MM.1S (cell line): Measurements from ENCODE around the gene CXCR5.

Experiments
- EZH2 ChIP-seq: fragments of 300-600 bp; sonication (generic); optimal IDR thresholded peaks from 2 replicates; pipeline ENCODE3; 2017; ENCODE audit warnings: low read depth, mild to moderate bottlenecking, antibody characterized with exemption, low read length, mixed read lengths
- EZH2phosphoT487 ChIP-seq: fragments of 300-600 bp; sonication (generic); IDR thresholded peaks from 2 replicates; pipeline ENCODE4 v1.6.1; 2018; ENCODE audit warnings: antibody characterized with exemption, low read length
- TF ChIP-seq, protein P1 (sequence below): fragments of 300-600 bp; sonication (generic); IDR thresholded peaks from 2 replicates; pipeline ENCODE4 v1.5.1; 2016; ENCODE audit warnings: antibody characterized with exemption, low read length, mixed read lengths

DNA sequence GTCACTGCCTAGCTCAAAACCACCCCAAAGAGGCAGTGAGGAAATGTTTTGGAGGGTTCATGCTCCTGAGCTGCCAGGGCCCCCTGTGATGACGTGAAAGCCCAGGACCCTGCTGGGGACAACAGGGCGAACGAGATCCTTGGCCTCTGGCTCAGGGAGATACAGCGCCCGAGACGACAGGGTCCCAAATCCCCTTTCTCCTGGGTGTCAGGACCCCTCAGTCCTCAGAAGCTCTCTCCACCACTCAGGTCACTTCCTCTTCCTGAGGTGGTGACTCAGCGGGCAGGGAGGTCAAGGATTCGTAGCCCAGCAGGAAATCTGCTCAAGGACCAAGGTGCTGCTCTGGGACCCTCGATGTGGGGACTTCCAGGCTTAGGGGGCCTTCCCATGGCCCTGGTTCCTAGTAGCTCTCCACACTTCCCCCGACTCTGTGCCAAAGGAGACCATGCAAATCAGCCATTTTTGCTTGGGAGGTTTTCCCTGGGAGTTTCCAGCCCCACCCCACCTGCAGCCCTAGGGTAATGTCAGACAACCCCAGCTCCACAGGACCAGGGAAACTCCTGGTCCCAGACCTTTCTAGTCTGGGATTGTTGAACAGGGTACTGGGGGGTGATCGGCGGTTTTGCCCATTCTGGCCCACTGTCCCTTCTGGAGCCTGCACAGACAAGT, 29.2 kb downstream of the CXCR5 start:
- TF ChIP-seq, protein P1, sequence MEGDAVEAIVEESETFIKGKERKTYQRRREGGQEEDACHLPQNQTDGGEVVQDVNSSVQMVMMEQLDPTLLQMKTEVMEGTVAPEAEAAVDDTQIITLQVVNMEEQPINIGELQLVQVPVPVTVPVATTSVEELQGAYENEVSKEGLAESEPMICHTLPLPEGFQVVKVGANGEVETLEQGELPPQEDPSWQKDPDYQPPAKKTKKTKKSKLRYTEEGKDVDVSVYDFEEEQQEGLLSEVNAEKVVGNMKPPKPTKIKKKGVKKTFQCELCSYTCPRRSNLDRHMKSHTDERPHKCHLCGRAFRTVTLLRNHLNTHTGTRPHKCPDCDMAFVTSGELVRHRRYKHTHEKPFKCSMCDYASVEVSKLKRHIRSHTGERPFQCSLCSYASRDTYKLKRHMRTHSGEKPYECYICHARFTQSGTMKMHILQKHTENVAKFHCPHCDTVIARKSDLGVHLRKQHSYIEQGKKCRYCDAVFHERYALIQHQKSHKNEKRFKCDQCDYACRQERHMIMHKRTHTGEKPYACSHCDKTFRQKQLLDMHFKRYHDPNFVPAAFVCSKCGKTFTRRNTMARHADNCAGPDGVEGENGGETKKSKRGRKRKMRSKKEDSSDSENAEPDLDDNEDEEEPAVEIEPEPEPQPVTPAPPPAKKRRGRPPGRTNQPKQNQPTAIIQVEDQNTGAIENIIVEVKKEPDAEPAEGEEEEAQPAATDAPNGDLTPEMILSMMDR, result no peak
- TF ChIP-seq EZH2 (no peak), EZH2phosphoT487 (no peak)
